GM19372 (cell line): ENCODE results near the gene TPBGL.

Experiments used
- ATAC-seq: cut with Tn5 transposase; IDR thresholded peaks from one replicate; pipeline ENCODE4 v1.9.1; 2021; ENCODE audit warnings: mild to moderate bottlenecking, low read depth, moderate library complexity; ENCODE audit not compliant: unreplicated experiment

TPBGL gene

GRCh38 chr11:75240311-75241035, at the start of gene TPBGL:
Gene TPBGL, plus strand, starts transcription at chr11:75240774. Its CDS starts 276 bp downstream, at chr11:75241050.
- ATAC-seq: no peak

GRCh38 chr11:75191330-75191717, 49.2 kb upstream of the TPBGL start:
- no peak for ATAC-seq

- ATAC-seq: no peak
Observed at GRCh38 chr11:75193271-75193670, 47.3 kb upstream of the TPBGL start.

- ATAC-seq: no peak
Observed at GRCh38 chr11:75193711-75194110, 46.9 kb upstream of the TPBGL start.

- ATAC-seq: no peak
Observed at GRCh38 chr11:75194147-75194546, 46.4 kb upstream of the TPBGL start.

- no peak for ATAC-seq
Observed at GRCh38 chr11:75195167-75195962, 45.2 kb upstream of the TPBGL start.

- no peak for ATAC-seq
Observed at GRCh38 chr11:75196426-75196825, 44.1 kb upstream of the TPBGL start.

GRCh38 chr11:75197512-75198277, 42.9 kb upstream of the TPBGL start:
- no peak for ATAC-seq

GRCh38 chr11:75198278-75198973, 42.1 kb upstream of the TPBGL start:
- ATAC-seq: no peak

GRCh38 chr11:75199412-75199955, 41.1 kb upstream of the TPBGL start:
- no peak for ATAC-seq

GRCh38 chr11:75200051-75200450, 40.5 kb upstream of the TPBGL start:
- ATAC-seq: no peak

- ATAC-seq: no peak
Observed at GRCh38 chr11:75200531-75200930, 40.0 kb upstream of the TPBGL start.

GRCh38 chr11:75201771-75202170, 38.8 kb upstream of the TPBGL start:
- ATAC-seq: no peak

- no peak for ATAC-seq
Observed at GRCh38 chr11:75202195-75202594, 38.4 kb upstream of the TPBGL start.

- ATAC-seq: no peak
Observed at GRCh38 chr11:75203138-75203537, 37.4 kb upstream of the TPBGL start.

GRCh38 chr11:75203641-75204011, 36.9 kb upstream of the TPBGL start:
- ATAC-seq: no peak

GRCh38 chr11:75204012-75204674, 36.4 kb upstream of the TPBGL start:
- no peak for ATAC-seq

- no peak for ATAC-seq
Observed at GRCh38 chr11:75204685-75205563, 35.6 kb upstream of the TPBGL start.

GRCh38 chr11:75205564-75206020, 35.0 kb upstream of the TPBGL start:
- ATAC-seq: no peak
